RWPE2 (cell line): ENCODE measurements around the gene NOL9.

Source experiments
- ATAC-seq: fragments of 200-7000 bp; cut with Tn5 transposase; 3 replicates; pipeline ENCODE4 v1.9.1; 2021; ENCODE audit warnings: low read depth
- DNase-seq: peaks from one replicate; pipeline ENCODE4 v3.0.0-alpha.2; 2020; ENCODE audit warnings: low spot score
- H3K27ac ChIP-seq: fragments of 450-650 bp; 2 replicates; pipeline ENCODE4 v1.5.1; 2017; ENCODE audit warnings: mild to moderate bottlenecking; ENCODE audit not compliant: poor library complexity, severe bottlenecking
- H3K27me3 ChIP-seq: fragments of 250-450 bp; sonication (Bioruptor Pico); 2 replicates; pipeline ENCODE4 v1.5.1; 2021; ENCODE audit warnings: mild to moderate bottlenecking, moderate library complexity; ENCODE audit not compliant: insufficient read depth, poor library complexity, severe bottlenecking
- H3K36me3 ChIP-seq: fragments of 250-450 bp; sonication (Bioruptor Pico); 2 replicates; pipeline ENCODE4 v1.5.1; 2020; ENCODE audit warnings: low read depth, mild to moderate bottlenecking, moderate library complexity
- H3K4me1 ChIP-seq: fragments of 250-450 bp; sonication (Bioruptor Pico); 2 replicates; pipeline ENCODE4 v1.5.1; 2021; ENCODE audit warnings: mild to moderate bottlenecking, moderate library complexity; ENCODE audit not compliant: insufficient read depth, poor library complexity, severe bottlenecking
- H3K4me3 ChIP-seq: fragments of 250-450 bp; sonication (Bioruptor Pico); 2 replicates; pipeline ENCODE4 v1.5.1; 2021; ENCODE audit warnings: mild to moderate bottlenecking, moderate library complexity; ENCODE audit not compliant: severe bottlenecking
- H3K9me3 ChIP-seq: fragments of 250-450 bp; sonication (Bioruptor Pico); 2 replicates; pipeline ENCODE4 v1.5.1; 2021; ENCODE audit warnings: mild to moderate bottlenecking, moderate library complexity; ENCODE audit not compliant: severe bottlenecking
- CTCF ChIP-seq: fragments of 450-650 bp; IDR thresholded peaks from one replicate; pipeline ENCODE4 v1.5.1; 2017; ENCODE audit warnings: mild to moderate bottlenecking, moderate library complexity; ENCODE audit not compliant: poor library complexity, severe bottlenecking

The NOL9 gene

GRCh38 chr1:6508816-6509189, 45.5 kb downstream of the NOL9 start:
- Histone ChIP-seq H3K4me1 (no peaks in the 10 kb centered on the region), H3K36me3 (no peaks in the 10 kb centered on the region), H3K27ac (no peak overlapping the region), H3K4me3 (no peak overlapping the region), H3K27me3 (no peaks in the 10 kb centered on the region), H3K9me3 (no peaks in the 10 kb centered on the region)
- no peak for TF ChIP-seq CTCF
- ATAC-seq = no peak; the same call in 2 of the 3 replicates
- no peak for DNase-seq

- Histone ChIP-seq H3K4me1 (no peaks in the 10 kb centered on the region), H3K27ac (no peak overlapping the region), H3K27me3 (no peaks in the 10 kb centered on the region), H3K36me3 (no peaks in the 10 kb centered on the region), H3K9me3 (no peaks in the 10 kb centered on the region), H3K4me3 (no peak overlapping the region)
- no peak for ATAC-seq
- no peak for DNase-seq
- TF ChIP-seq CTCF = no peak
Observed at GRCh38 chr1:6508154-6508815, 46.0 kb downstream of the NOL9 start.

- no peaks in the 10 kb centered on the region for H3K4me1 ChIP-seq
- H3K36me3 ChIP-seq = no peaks in the 10 kb centered on the region
- no peak for ATAC-seq
Observed at GRCh38 chr1:6507461-6507911, 46.8 kb downstream of the NOL9 start.

GRCh38 chr1:6507037-6507428, 47.3 kb downstream of the NOL9 start:
- ATAC-seq = no peak
- no peak overlapping the region for H3K27ac ChIP-seq
- no peak for TF ChIP-seq CTCF
- no peaks in the 10 kb centered on the region for H3K9me3 ChIP-seq
- no peaks in the 10 kb centered on the region for H3K27me3 ChIP-seq
- H3K36me3 ChIP-seq = no peaks in the 10 kb centered on the region
- H3K4me3 ChIP-seq = no peak overlapping the region
- no peak for DNase-seq
- no peaks in the 10 kb centered on the region for H3K4me1 ChIP-seq

More at GRCh38 chr1:6507461-6507911, 46.8 kb downstream of the NOL9 start:
- no peaks in the 10 kb centered on the region for H3K9me3 ChIP-seq
- H3K27ac ChIP-seq = no peak overlapping the region
- no peaks in the 10 kb centered on the region for H3K27me3 ChIP-seq
- TF ChIP-seq CTCF = no peak
- H3K4me3 ChIP-seq = no peak overlapping the region
- no peak for DNase-seq

GRCh38 chr1:6506210-6507036, 47.9 kb downstream of the NOL9 start:
- H3K27me3 ChIP-seq = no peaks in the 10 kb centered on the region
- no peak for ATAC-seq
- no peaks in the 10 kb centered on the region for H3K4me1 ChIP-seq

More at GRCh38 chr1:6506210-6507036, 47.9 kb downstream of the NOL9 start:
- Histone ChIP-seq H3K9me3 (no peaks in the 10 kb centered on the region), H3K36me3 (no peaks in the 10 kb centered on the region), H3K27ac (no peak overlapping the region), H3K4me3 (no peak overlapping the region)
- no peak for TF ChIP-seq CTCF
- DNase-seq = no peak
